ENCODE results near the gene SMIM32. TPM values are rescaled to one million over a fixed set of nuclear protein-coding genes. Genes with fewer than 3 reads are reported as not detected.
A peak's percentile ranks its signal among the peaks of the same experiment; 100 is the strongest.

The SMIM32 gene
- total RNA-seq (under 1 TPM in 1 of 7 donors, not detected in 6; 0.37 TPM), polyA plus RNA-seq (not detected)
- long read RNA-seq, donor 1: 0 reads
- long read RNA-seq, donor 2: 0 reads

DNA sequence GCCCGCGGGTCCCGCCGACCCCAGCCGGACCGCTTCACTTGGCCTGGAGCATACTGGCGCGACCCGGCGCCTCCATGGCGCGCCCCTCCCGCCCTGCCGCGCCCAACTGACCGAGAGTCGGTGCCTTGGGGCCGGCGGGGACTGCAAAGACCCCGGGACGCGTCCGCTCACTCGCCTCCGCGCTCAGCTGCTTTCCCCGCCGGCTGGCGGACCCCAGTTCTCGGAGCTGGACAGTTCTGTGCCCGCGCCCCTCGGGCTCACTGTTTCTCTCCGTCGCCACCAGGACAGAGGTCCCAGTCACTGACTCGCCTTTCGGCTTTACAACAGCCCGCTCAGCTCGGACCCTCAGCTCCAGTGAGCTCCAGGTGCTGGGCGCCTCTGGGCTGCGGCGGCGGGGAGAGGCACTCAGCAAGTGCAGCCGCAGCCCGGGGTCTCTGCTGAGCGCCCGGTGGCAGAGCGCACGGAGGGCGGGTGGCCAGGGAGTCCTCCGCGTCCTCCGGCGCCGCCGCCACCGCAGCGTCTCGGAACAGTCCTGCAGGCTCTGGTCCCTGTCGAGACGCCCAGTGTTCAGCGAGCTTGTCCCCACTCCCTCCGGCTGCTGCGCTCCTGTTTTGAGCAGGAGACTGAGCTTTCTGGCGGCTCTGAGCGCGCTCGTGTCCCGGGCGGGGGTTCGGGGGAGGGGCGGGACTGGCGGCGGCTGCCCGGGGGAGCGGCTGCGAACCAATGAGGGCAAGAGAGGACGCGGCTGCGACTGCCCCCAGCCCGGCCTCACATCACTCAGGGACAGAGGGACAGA lies at the start of gene SMIM32:
SMIM32 (minus strand) TSS at position 637 of the 796 bp plus-strand sequence. CDS start 638 bp downstream, outside the sequence.
- WGBS, 5 donors: 2 to 6% (median 2%) methylated on average over 25 to 81 of the region's 81 CpGs
- Histone ChIP-seq H3K4me3 (peak within 1 kb of the TSS in 7 of 8 donors; percentile 22 to 53 (median 35)), H3K36me3 (peaks cover 0 to 14% (median 5%) of the 10 kb centered on the region in 6 donors), H3K27me3 (replicated peaks in 1 of 7) (peaks cover 9 to 79% (median 28%) of the 10 kb centered on the region in 7 donors), H3K9me3 (no peaks in the 10 kb centered on the region), H3K4me1 (peaks cover 13 to 28% (median 21%) of the 10 kb centered on the region in 6 donors), H3K27ac (no peak within 1 kb of the TSS)
- peak in 1 of 3 donors; percentile 4 for TF ChIP-seq POLR2AphosphoS5 (IDR thresholded peaks at IDR 0.05)
- TF ChIP-seq, protein P1, sequence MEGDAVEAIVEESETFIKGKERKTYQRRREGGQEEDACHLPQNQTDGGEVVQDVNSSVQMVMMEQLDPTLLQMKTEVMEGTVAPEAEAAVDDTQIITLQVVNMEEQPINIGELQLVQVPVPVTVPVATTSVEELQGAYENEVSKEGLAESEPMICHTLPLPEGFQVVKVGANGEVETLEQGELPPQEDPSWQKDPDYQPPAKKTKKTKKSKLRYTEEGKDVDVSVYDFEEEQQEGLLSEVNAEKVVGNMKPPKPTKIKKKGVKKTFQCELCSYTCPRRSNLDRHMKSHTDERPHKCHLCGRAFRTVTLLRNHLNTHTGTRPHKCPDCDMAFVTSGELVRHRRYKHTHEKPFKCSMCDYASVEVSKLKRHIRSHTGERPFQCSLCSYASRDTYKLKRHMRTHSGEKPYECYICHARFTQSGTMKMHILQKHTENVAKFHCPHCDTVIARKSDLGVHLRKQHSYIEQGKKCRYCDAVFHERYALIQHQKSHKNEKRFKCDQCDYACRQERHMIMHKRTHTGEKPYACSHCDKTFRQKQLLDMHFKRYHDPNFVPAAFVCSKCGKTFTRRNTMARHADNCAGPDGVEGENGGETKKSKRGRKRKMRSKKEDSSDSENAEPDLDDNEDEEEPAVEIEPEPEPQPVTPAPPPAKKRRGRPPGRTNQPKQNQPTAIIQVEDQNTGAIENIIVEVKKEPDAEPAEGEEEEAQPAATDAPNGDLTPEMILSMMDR (IDR thresholded peaks at IDR 0.05 in 8 of 11, conservative IDR thresholded peaks at IDR 0.05 in 3 of 11): no peak
- peak; percentile 74 for DNase-seq
- intact Hi-C loops (cut with DNase I; ENCODE audit: low total_unique reads): no loop called here

DNA sequence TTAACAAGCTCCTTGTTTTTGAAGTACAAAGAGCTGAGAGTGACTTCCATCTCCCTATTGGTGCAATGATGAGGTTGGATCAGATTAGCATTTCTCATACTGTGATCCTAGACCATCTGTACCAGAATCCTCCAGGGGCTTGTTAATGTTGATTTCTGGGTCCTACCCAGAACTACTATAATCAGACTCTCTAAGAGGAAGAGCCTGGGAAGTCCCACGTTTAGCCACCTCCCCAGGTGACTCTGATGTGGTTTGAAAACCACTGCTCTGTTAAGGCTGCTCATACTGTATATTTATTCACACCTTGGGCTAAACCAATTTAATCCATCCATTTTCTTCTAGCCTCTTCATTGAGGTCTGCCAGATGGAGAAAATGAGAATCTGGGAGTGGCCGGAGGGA lies 49.6 kb upstream of the SMIM32 start:
- no peak overlapping the region for H3K4me3 ChIP-seq
- H3K27ac ChIP-seq: no peak overlapping the region
- no peaks in the 10 kb centered on the region for H3K4me1 ChIP-seq
- no peaks in the 10 kb centered on the region for H3K9me3 ChIP-seq
- DNase-seq: no peak
- 53 to 65% (median 60%) methylated on average over 2 of the region's 2 CpGs for WGBS, 5 donors
- H3K36me3 ChIP-seq: no peaks in the 10 kb centered on the region
- H3K27me3 ChIP-seq (replicated peaks in 1 of 7): peaks cover 0 to 6% (median 0%) of the 10 kb centered on the region in 7 donors
- intact Hi-C loops (cut with DNase I; ENCODE audit: low total_unique reads): no loop called here
- no peak for TF ChIP-seq POLR2A (IDR thresholded peaks at IDR 0.05)
- TF ChIP-seq, protein P1 (IDR thresholded peaks at IDR 0.05 in 8 of 11, conservative IDR thresholded peaks at IDR 0.05 in 3 of 11): no peak
- TF ChIP-seq POLR2AphosphoS5 (IDR thresholded peaks at IDR 0.05): no peak

- TF ChIP-seq POLR2AphosphoS5 (IDR thresholded peaks at IDR 0.05) (no peak), POLR2A (IDR thresholded peaks at IDR 0.05) (no peak)
- TF ChIP-seq, protein P1 (IDR thresholded peaks at IDR 0.05 in 8 of 11, conservative IDR thresholded peaks at IDR 0.05 in 3 of 11): no peak
- Histone ChIP-seq H3K4me1 (no peaks in the 10 kb centered on the region), H3K27me3 (replicated peaks in 1 of 7) (peaks cover 0 to 6% (median 0%) of the 10 kb centered on the region in 7 donors), H3K9me3 (no peaks in the 10 kb centered on the region), H3K4me3 (no peak overlapping the region), H3K36me3 (no peaks in the 10 kb centered on the region), H3K27ac (no peak overlapping the region)
- no peak for DNase-seq
- 26 to 53% (median 44%) methylated on average over 1 of the region's 1 CpG for WGBS, 5 donors
- intact Hi-C loops (cut with DNase I; ENCODE audit: low total_unique reads): no loop called here
These were observed 49.2 kb upstream of the SMIM32 start for GRCh38 chr5:136242136-136242535.

DNA sequence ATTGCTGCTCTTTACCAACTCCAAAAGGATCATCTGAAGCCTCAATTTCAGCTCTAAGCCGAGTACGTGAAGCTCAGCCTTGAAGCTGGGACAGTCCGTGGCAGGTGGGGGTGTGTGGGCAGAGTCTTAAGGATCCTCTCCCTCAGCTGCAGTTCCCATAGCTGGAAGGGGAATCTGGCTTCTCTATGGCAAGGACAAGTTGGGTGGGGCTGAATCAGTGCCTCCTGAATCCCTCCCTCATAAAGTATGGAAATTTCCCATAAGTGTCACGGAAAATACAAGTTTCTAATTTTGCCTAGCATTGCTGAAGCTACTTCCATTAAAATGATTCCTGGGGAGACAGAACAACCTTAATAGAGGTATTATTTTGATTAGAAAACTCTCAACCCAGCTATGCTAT lies 47.9 kb upstream of the SMIM32 start:
- H3K27me3 ChIP-seq (replicated peaks in 1 of 7): peaks cover 0 to 1% (median 0%) of the 10 kb centered on the region in 7 donors
- WGBS, 5 donors: 86 to 90% (median 87%) methylated on average over 4 of the region's 4 CpGs
- no peak overlapping the region for H3K4me3 ChIP-seq
- no peaks in the 10 kb centered on the region for H3K9me3 ChIP-seq
- no peak for TF ChIP-seq POLR2A (IDR thresholded peaks at IDR 0.05)
- no peak overlapping the region for H3K27ac ChIP-seq
- H3K36me3 ChIP-seq: no peaks in the 10 kb centered on the region
- DNase-seq: no peak
- no peaks in the 10 kb centered on the region for H3K4me1 ChIP-seq
- intact Hi-C loops (cut with DNase I; ENCODE audit: low total_unique reads): no loop called here

Measured in spleen (tissue), 13 donors.